OCI-LY3 (cell line): ENCODE results near the gene PLBD1.
A peak's percentile ranks its signal among the peaks of the same experiment; 100 is the strongest.

Experiments
- H2AFZ ChIP-seq: fragments of 200-600, 300-600 bp; shearing (Covaris generic); 2 replicates; pipeline ENCODE4 v1.6.0; 2014; ENCODE audit warnings: antibody characterized with exemption, low read depth, low read length
- H3K27ac ChIP-seq: fragments of 200-600, 300-600 bp; sonication (generic); 2 replicates; pipeline ENCODE4 v1.5.1; 2014; ENCODE audit warnings: mild to moderate bottlenecking, low read length, moderate library complexity, mixed read lengths
- H3K27me3 ChIP-seq: fragments of 200-600, 300-600 bp; sonication (generic); 2 replicates; pipeline ENCODE4 v1.6.1; 2014; ENCODE audit warnings: low read depth, low read length, mixed read lengths
- H3K36me3 ChIP-seq: fragments of 200-600, 300-600 bp; sonication (generic); replicated peaks from 2 replicates; pipeline ENCODE3; 2014; ENCODE audit warnings: low read depth, low read length, mixed read lengths
- H3K4me1 ChIP-seq: fragments of 300-600, 200-600 bp; sonication (generic); 2 replicates; pipeline ENCODE4 v1.6.1; 2014; ENCODE audit warnings: low read length, mixed read lengths
- H3K4me2 ChIP-seq: fragments of 200-600, 300-600 bp; sonication (generic); 2 replicates; pipeline ENCODE4 v1.6.1; 2014; ENCODE audit warnings: low read length, mixed read lengths
- H3K4me3 ChIP-seq: fragments of 300-600, 200-600 bp; sonication (generic); 2 replicates; pipeline ENCODE4 v1.5.1; 2014; ENCODE audit warnings: antibody characterized with exemption, mild to moderate bottlenecking, low read length, moderate library complexity
- H3K79me2 ChIP-seq: fragments of 300-600, 200-600 bp; shearing (Covaris generic); 2 replicates; pipeline ENCODE4 v1.6.1; 2014; ENCODE audit warnings: mild to moderate bottlenecking, low read length, mixed read lengths
- H3K9ac ChIP-seq: fragments of 300-600, 200-600 bp; shearing (Covaris generic); 2 replicates; pipeline ENCODE4 v1.6.0; 2014; ENCODE audit warnings: mild to moderate bottlenecking, low read length, moderate library complexity
- H3K9me3 ChIP-seq: fragments of 200-600, 300-600 bp; shearing (Covaris generic); 2 replicates; pipeline ENCODE4 v1.6.1; 2014; ENCODE audit warnings: low read length, mixed read lengths; ENCODE audit not compliant: insufficient read depth
- H4K20me1 ChIP-seq: fragments of 200-600, 300-600 bp; sonication (generic); 2 replicates; pipeline ENCODE4 v1.6.1; 2016; ENCODE audit warnings: low read length, mixed read lengths; ENCODE audit not compliant: insufficient read depth
- EZH2phosphoT487 ChIP-seq: fragments of 200-600 bp; shearing (Covaris generic); IDR thresholded peaks from 2 replicates; pipeline ENCODE4 v1.6.1; 2018; ENCODE audit warnings: antibody characterized with exemption, mixed run types, low read depth
- TF ChIP-seq, protein P1 (sequence below): fragments of 200-600, 300-600 bp; sonication (generic); IDR thresholded peaks from 2 replicates; pipeline ENCODE4 v1.5.1; 2014; ENCODE audit warnings: antibody characterized with exemption, low read length, low read depth

Gene PLBD1

DNA sequence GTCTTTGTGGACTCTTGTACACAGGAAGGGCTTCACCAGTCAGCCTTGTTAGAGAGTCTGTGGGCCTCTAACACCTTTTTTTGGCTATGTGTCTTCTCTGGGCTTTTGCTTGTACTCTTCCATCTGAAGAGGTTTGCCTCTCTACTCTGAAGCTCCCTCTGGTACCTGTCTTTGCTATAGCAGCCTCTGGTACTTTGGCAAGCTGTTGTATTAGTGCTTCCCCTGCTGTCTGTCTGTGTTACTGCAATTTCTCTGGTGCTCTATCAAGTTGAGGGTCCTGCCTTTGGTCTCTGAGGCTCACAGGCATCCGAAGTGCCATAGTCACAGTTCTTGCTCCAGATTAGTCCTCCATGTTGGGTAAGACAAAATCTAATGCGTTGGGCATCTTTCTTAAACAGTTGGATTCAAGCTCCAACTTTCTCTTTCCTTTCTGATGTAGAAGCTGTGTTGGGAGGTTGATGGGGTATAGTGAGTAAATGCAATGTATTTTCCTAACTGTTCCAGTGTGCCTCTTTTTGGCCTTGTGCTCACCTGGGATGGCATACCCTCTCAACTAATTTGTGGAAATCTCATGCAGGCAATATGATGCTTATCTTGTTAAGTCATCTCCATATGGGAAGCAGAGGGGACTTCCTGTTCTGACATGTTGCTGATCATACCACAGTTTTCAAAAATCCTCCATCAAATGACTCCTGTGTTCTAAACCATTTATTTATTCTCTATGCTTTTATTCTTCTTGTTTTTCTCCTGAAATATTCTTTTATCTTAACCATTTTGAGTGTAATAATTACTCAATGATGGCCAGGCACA, 113.4 kb downstream of the PLBD1 start:
- H3K4me2 ChIP-seq: no peak overlapping the region
- no peaks in the 10 kb centered on the region for H3K9me3 ChIP-seq
- H3K27me3 ChIP-seq: no peaks in the 10 kb centered on the region
- no peak overlapping the region for H2AFZ ChIP-seq
- H3K36me3 ChIP-seq: peaks cover 36% of the 10 kb centered on the region
- TF ChIP-seq EZH2phosphoT487: no peak
- TF ChIP-seq, protein P1, sequence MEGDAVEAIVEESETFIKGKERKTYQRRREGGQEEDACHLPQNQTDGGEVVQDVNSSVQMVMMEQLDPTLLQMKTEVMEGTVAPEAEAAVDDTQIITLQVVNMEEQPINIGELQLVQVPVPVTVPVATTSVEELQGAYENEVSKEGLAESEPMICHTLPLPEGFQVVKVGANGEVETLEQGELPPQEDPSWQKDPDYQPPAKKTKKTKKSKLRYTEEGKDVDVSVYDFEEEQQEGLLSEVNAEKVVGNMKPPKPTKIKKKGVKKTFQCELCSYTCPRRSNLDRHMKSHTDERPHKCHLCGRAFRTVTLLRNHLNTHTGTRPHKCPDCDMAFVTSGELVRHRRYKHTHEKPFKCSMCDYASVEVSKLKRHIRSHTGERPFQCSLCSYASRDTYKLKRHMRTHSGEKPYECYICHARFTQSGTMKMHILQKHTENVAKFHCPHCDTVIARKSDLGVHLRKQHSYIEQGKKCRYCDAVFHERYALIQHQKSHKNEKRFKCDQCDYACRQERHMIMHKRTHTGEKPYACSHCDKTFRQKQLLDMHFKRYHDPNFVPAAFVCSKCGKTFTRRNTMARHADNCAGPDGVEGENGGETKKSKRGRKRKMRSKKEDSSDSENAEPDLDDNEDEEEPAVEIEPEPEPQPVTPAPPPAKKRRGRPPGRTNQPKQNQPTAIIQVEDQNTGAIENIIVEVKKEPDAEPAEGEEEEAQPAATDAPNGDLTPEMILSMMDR: peak; percentile 82
- H3K27ac ChIP-seq: no peak overlapping the region
- no peak overlapping the region for H3K4me3 ChIP-seq
- H4K20me1 ChIP-seq: peaks cover 15% of the 10 kb centered on the region
- no peaks in the 10 kb centered on the region for H3K4me1 ChIP-seq
- peaks cover 23% of the 10 kb centered on the region for H3K79me2 ChIP-seq
- H3K9ac ChIP-seq: no peak overlapping the region
